GM18907 (cell line): ENCODE measurements around the gene SMC1B.
"Not testable (repeated sequence)": the region's sequence is repeated elsewhere in the genome, so short reads cannot be mapped to it uniquely, and the experiment has no call there.

ENCODE experiments used
- ATAC-seq: cut with Tn5 transposase; IDR thresholded peaks from one replicate; pipeline ENCODE4 v1.9.1; 2021; ENCODE audit warnings: mild to moderate bottlenecking, moderate library complexity; ENCODE audit not compliant: unreplicated experiment

SMC1B gene, protein sequence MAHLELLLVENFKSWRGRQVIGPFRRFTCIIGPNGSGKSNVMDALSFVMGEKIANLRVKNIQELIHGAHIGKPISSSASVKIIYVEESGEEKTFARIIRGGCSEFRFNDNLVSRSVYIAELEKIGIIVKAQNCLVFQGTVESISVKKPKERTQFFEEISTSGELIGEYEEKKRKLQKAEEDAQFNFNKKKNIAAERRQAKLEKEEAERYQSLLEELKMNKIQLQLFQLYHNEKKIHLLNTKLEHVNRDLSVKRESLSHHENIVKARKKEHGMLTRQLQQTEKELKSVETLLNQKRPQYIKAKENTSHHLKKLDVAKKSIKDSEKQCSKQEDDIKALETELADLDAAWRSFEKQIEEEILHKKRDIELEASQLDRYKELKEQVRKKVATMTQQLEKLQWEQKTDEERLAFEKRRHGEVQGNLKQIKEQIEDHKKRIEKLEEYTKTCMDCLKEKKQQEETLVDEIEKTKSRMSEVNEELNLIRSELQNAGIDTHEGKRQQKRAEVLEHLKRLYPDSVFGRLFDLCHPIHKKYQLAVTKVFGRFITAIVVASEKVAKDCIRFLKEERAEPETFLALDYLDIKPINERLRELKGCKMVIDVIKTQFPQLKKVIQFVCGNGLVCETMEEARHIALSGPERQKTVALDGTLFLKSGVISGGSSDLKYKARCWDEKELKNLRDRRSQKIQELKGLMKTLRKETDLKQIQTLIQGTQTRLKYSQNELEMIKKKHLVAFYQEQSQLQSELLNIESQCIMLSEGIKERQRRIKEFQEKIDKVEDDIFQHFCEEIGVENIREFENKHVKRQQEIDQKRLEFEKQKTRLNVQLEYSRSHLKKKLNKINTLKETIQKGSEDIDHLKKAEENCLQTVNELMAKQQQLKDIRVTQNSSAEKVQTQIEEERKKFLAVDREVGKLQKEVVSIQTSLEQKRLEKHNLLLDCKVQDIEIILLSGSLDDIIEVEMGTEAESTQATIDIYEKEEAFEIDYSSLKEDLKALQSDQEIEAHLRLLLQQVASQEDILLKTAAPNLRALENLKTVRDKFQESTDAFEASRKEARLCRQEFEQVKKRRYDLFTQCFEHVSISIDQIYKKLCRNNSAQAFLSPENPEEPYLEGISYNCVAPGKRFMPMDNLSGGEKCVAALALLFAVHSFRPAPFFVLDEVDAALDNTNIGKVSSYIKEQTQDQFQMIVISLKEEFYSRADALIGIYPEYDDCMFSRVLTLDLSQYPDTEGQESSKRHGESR

DNA sequence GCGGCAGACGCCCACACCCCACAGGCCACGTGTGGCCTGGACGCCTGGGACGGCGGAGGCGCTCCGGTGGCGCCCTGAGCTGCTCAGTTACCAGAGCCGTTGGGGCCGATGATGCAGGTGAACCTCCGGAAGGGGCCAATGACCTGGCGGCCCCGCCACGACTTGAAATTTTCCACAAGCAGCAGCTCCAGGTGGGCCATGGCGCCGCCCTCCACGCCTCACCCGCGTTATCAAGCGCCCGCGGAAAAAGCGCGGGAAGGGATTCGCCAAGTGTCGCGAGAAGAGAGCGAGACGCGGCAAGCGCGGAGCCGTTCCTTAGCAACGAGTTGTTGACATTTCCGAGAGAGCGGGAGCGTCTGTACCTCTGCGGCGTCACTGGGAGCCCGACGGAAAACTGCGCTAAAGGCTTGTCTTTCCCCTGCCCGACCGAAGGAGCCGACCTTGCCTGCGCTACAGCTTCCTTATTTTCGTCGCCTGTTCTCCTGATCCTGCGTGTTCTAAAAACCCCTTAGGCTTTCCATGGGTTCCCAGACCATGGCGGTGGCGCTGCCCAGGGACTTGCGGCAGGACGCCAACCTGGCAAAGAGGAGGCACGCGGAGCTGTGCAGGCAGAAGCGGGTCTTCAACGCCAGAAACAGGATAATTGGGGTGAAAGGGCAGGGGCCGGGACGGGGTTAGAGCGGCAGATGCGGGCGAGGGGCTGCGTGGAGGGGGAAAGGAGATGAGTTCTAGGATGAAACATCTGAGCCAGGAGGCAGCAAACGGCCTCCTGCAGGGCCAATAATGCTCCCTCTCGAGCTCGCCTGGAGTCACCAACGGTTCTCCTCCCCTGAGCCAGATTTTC lies at the start of gene SMC1B, which contains the start of gene RIBC2:
TSS of gene SMC1B (minus strand) at position 232 of the 844 bp plus-strand sequence. CDS start at position 200, 32 bp downstream.
TSS of gene RIBC2 (plus strand) at position 326 of the 844 bp plus-strand sequence. CDS start at position 520, 194 bp downstream.
- ATAC-seq: no peak

DNA sequence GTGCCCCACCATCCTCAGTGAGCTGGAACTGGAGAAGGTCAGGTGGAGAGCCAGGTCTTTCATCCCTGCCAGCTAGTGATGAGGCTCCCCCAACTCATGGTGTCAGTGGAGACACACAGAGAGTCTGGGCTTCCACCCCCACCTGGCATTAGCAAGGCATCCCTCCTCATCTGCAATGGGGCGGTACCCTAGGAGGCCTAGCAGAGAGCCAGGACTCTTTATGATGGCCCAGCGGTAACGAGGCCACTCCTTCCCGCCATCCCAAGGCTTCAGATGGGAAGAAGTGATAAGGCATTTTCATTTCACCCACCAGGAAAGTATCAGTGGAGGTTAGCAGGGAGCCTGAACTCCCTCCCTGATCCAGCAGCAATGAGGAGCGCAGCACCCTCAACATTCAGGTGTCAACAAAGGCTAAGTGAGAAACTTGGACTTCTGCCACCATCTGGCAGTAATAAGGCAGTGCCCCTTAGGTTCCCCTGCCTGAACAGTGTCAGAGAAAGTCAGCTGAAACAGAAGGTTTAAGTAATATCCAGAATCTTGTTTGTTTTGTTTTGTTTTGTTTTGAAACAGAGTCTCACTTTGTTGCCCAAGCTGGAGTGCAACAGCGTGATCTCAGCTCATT lies 48.7 kb upstream of the SMC1B start:
- no peak for ATAC-seq

DNA sequence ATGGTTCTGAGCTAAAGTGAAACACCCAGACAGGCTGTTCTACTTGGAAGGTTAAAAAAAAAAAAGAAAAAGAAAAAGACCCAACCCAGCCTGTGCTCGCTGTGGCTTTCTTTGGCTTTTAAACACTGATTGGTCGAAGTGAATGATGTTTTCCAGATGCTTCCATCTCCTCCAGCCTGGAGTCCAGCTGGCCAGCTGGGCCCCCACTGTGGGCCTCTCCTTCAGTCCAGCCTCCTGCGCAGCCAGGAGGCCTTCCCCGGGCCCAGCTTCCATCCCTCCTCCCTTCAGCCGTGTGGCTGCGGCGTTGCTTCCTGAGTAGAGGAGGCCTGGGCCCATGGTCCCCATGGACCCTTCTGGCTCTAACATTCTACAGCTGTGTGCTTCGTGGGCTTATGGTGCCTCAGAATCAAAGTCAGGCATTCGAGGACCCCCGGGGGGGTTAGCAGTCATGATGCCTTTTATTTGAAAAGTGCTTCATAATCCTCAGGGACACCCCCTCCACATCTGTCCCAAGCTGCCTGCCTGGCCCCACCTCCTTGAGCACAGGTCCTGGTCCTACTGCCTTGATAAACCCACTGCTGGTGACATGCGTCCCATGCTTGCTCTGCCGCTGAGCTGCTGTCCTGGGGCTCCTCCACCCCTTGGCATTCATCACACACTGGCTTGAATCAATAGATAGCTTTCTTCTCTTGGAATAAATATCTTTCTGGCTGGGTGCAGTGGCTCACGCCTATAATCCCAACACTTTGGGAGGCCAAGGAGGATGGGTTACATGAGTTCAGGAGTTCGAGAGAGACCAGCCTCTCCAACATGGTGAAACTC lies 47.1 kb upstream of the SMC1B start:
- no peak for ATAC-seq

DNA sequence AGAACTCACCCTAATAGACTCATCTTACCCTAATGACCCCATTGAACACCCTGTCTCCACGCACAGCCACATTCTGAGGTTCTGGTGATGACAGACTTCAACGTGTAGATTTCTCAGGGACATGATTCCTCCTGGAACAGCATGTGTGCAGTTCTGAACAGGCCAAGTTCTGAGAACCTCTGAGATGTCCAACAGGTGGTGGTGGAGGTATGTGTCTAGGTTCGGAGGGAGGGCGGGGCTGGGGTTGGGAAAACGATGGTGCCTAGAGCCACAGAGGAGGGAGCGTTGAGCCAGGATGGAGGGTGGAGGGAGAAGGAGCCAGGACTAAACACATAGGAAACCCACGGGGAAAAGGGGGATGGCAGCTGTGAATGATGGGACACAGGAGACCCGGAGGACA lies 45.8 kb upstream of the SMC1B start:
- no peak for ATAC-seq

DNA sequence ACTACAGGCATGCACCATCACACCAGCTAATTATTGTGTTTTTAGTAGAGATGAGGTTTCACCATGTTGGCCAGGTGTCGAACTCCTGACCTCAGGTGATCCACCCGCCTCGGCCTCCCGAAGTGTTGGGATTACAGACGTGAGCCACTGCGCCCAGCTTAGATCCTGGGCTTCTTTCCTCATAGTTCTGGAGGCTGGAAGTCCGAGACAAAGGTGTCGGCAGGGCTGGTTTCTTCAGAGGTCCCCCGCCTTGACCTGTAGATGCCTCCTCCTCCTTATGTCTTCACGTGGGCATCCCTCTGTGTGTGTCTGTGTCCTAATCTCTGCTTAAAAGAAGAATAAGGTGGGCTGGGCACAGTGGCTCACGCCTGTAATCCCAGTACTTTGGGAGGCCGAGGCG lies 45.1 kb upstream of the SMC1B start:
- ATAC-seq: no peak

DNA sequence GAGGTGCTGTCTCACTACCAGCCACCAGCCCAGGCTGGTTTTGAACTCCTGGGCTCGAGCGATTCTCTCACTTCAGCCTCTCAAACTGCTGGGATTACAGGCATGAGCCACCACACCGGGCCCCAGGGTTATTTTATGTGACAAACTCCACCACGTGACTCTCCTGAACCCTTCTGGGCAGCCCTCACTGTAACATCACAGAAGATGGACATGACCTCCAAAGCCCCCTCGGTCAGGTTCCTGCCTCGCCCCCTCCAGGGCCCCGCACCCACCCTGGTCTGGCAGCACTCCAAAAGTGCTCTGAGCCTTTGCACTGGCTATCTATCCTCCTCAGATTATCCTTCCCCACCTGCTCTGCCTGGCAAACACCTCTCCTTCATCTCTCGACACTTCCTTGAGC lies 43.4 kb upstream of the SMC1B start:
- no peak for ATAC-seq

DNA sequence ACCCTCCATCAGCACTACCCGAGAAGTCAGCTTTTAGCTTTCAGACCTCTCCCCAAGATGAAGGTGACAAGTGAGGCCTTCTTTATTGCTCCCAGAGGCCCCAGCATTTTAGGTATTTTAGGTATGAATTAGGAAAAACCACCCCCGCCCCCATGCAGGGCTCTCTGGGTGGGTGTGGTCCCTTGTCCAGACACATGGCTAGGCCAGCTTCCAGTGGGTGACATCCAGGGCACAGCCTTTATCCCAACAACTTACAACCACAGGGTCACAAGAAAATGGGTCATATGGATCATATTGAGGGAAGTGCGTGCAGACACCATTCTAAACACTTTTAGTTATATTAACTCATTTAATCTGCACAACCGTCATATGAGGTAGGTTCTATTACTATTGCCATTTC lies 42.2 kb upstream of the SMC1B start:
- no peak for ATAC-seq

DNA sequence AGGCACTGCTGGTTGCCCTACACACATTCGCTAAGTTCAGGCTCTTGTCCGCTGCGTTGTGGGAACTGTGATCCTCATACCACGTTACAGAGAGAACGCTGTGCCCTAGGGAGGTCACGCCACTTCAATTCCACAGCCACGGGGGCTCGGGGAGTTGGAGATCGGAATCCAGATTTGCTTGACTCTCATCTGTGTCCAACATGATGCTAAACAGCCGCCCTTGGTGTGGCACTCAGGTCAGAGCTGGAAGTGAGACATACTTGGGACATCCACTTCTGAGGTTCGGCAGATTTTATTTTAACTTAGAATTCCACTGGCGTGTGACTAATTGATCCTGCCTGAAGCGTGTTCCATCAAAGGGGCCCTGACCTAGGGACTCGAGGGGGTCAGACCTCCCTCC lies 41.8 kb upstream of the SMC1B start:
- ATAC-seq: no peak

DNA sequence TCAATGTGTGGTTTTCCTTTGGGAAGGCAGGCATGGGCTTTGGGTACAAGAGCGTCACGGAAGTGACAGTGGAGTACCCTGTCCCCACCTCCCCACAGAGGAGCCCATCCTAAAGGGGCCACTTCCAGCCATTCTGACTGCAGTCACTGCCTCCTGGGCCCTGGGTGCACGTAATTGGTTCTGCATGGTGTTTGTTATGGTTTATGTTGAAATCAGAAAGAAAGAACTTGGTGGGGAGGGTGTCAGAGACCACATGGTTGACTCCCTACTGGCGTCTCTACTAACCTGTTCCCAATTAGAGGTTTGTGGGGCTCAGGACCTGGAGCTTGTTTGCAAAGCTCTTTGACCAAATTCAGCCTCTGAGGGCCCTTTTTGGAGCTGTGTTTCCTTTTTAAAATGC lies 40.9 kb upstream of the SMC1B start:
- ATAC-seq: no peak

DNA sequence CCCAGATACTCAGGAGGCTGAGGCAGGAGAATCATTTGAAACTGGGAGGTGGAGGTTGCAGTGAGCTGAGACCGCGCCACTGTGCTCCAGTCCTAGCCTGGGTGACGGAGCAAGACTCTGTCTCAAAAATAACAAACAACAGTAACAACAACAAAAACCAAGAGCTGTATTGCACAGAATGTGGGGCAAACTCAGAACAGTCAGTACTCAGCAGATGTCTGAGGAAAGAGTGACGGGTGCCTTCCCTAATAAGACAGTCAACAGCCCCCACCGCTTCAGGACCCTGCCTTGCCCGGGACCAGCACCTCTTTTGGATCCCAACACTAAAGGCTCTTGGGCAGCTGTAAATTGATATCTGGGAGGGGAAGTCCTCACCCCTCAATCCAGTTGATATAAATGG lies 40.4 kb upstream of the SMC1B start:
- no peak for ATAC-seq

DNA sequence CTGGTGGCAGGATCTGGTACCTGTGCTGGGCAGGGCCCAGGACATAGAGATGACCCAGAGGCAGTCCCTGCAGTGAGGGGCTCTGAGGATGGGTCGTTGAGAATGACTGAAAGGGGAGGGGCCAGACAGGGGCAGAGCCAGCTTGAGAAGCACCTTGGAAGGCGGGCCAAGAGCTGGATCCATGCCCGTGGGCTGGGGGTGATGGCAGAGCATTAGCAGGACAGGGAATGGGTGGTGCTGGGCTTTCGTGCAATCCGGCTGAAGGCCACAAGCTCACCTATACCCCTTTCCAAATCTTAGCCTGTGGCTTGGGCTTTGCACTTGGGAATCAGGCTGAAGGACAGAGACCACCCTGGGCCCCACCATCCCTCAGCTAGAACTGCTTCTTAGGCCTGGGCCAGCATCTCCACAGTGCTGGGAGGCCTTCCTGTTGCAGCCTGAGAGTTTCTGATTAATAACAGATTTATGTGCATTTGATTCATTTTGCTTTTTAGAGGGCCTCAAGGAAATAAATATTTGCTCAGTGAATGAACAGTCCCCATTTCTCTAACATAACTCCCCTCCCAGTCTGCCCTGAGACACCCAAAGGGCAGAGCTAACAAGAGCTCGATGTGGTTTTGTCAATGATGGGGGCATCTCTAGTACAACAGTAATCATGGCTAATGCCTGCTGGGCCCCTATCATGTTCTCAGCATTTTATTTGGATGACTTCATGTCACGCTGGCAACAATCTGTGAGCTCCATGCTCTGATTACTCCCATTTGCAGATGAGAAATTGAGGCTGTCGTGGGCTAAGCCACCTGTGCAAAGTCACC lies 39.4 kb upstream of the SMC1B start:
- no peak for ATAC-seq

DNA sequence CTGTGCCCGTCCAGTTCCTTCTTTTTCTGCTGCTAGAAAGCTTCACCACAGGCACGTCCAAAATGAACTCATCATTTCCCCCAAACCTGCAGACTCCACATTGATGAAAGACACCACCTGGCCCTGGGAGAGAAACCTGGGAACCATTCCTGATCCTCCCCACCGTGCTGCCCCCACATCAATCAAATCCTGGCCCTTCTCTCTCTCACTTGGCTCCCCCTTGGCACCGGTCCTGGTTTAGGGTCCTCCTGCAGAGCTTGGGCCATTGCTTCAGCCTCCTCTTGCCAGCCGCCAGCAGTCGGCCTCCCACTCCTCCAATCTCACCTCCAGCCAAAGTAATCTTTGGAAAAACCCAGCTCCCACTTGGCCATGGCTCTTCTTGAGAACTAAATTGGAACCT lies 38.6 kb upstream of the SMC1B start:
- ATAC-seq: no peak

DNA sequence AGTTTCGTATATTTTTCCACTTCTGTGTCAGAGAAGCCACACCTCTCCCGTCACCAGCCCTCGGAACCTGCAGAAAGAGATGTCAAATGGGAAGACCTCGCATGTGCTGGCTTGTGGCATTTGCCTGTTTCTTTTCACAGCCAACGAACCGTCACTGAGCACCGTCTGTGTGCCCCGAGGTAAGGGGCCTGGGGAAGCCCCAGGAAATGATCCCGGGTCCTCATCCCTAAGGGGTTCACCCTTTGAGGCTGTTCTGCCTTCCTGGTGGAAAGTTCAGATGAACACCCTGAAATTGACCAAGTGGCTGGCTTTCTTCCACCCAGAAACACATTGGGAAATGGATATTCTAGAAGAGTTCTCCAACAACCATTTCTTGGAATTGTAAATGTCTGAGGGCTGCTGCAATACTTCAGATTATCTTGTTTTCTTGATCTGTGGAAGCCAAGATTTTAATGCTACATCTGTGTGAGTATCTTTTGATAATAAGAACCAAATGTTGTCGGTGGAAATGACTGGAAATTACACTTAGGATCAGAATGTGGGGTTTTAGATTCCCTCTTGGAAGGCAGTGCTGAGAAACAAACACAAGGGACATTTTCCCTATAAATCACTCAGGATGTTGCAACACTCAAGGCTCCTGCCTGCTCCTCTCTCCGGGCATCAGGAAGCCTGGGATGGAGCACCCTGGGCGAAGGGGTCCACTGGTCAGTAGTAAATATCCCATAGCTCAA lies 37.7 kb upstream of the SMC1B start:
- no peak for ATAC-seq

DNA sequence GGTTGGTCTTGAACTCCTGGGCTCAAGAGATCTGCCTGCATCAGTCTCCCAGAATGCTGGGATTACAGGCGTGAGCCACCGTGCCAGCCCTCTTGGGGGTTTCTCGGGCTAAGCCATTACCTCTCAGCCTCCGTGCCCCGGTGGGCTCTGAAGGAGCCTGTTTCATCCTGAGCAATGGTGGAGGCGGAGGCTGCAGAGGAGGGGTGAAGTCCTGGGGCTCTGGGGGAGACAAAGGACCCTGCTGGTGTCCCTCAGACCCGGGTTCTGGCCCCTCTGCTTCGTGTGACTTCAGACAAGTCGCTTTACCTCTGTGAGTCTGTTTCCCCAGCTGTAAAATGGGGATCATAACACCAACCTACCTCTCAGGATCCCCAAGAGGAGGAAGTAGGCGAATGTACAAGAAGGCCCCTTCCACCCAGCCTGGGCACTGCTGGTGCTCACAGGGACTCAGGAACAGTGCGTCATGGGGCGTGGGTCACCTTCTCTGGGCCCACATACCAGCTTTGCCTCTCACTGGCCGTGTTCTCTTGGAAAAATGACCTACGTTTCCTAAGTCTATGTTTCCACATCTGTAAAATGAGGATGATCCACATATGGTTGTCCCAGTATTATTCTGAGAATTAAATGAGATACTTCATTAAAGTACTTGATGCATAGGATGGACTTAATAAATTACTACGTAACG lies 36.8 kb upstream of the SMC1B start:
- ATAC-seq: no peak

DNA sequence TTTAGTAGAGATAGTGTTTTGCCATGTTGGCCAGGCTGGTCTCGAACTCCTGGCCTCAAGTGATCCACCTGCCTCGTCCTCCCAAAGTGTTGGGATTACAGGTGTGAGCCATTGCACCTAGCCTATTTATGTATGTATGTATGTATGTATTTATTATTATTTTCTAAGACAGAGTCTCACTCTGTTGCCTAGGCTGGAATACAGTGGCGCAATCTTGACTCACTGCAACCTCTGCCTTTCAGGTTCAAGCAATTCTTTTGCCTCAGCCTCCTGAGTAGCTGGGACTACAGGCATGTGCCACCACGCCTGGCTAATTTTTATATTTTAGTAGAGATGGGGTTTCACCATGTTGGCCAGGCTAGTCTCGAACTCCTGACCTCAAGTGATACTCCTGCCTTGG lies 36.0 kb upstream of the SMC1B start:
- ATAC-seq: not testable (repeated sequence)

DNA sequence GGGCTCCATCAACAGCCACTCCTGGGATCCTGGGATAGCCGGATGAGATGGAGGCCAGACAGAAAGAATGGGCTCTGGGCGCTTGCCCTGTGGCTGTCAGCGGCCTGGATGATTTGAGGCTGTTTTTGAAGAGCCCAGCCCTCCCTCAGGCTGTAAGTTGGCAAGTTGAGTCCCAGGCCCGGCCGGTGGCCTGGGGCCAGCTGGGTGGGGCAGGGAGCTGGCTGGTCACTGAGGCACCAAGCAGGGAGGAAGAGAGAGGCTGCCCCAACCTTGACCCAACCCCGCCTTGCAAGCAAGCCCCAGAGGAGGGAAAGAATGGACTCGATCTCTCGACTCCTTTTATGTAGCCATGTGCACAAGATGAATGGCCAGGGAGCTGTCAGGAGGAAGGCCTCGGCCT lies 35.0 kb upstream of the SMC1B start:
- no peak for ATAC-seq

DNA sequence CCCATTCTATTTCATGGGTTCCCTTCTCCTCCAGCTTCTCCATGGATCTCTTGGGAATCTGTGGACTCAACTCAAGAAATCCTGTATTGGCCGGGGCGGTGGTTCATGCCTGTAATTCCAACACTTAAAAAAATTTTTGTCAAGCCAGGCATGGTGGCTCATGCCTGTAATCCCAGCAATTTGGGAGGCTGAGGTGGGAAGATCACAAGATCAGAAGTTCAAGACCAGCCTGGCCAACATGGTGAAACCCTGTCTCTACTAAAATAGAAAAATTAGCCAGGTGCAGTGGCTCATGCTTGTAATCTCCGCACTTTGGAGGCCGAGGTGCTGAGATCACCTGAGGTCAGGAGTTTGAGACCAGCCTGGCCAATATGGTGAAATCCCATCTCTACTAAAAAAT lies 34.2 kb upstream of the SMC1B start:
- not testable (repeated sequence) for ATAC-seq
